ENCODE data around the gene L3MBTL3.
"Not testable (repeated sequence)": the region's sequence is repeated elsewhere in the genome, so short reads cannot be mapped to it uniquely, and the experiment has no call there.

Gene L3MBTL3

DNA sequence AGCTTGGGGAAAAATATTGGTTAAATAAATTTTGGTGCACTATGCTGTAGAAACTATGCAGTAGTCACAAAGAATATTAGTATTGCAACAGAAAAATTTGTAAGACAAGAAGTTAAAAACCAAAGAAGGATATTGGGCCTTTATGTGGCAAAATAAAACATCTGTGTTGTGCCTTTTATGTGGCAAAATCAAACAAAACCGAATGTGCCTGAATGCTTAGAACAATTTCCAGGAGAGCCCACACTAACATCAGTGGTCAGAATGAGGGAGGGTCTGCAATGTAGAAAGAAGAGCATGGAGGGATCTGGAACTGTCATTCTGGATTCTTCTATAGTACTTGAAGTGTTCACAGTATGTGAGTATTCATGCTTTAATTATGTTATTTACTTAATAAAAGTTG lies 75.2 kb downstream of the L3MBTL3 start:
- DNase-seq: no peak

DNA sequence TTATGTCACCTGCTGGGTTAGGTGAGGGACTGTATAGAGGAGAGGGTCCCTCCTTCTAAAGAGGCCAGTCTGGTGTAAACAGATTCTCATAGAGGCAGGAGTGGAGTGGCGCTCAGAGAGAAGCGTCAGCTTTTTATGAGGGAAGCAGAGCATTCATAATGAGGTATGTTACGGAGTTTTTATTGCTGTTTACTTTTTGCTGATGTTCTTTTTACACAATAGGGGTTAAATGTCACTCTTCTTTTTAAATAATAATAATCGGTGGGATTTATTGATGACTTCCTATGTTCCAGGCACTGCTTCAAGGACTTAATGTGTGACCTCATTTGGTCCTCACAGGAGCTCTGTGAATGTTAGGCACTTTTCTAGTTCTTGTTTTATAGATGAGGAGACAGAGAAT lies 79.9 kb downstream of the L3MBTL3 start:
- no peak for DNase-seq

DNA sequence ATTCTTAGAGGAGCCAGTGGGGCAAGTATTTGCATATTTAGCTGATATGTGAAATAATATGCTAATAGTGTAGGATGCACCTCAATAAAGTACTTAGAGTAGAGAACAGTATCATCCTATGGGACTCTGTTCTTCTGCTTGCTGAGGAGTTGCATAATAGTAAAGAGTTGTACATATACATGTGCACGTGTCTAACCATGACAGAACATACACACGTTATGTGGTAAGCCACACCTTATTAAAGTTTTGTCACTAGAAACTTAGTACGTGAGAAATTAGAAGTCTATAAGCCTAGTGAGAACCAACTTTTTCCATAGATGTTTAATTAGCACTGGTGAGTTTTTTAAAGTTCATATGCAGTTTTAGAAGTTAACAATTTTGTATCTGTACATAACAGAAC lies 80.7 kb downstream of the L3MBTL3 start:
- no peak for DNase-seq

- DNase-seq: no peak
Measured at GRCh38 chr6:130105996-130106704, 87.8 kb downstream of the L3MBTL3 start.

- no peak for DNase-seq
Measured at GRCh38 chr6:130107710-130108109, 89.3 kb downstream of the L3MBTL3 start.

GRCh38 chr6:130111031-130111430 lies 92.7 kb downstream of the L3MBTL3 start:
- no peak for DNase-seq

- DNase-seq: no peak
Measured at GRCh38 chr6:130113201-130113710, 94.9 kb downstream of the L3MBTL3 start.

- DNase-seq: no peak
Measured at GRCh38 chr6:130115036-130115435, 96.7 kb downstream of the L3MBTL3 start.

DNA sequence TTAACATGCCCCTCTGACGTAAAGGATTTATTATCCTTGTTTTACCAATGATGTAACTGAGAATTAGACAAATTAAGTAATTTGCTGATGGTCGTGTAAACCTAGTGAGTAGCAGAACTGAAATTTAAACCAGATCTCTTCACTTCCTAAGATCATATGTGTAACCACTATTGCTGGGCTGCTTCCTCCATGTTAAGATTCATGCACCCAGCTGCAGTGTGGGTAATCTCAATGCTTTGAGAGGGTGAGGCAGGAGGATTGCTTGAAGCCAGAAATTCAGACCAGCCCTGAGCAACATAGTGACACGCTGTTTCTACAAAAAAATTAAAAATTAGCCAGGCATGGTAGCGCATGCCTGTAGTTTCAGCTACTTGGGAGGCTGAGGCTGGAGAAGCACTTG lies 97.9 kb downstream of the L3MBTL3 start:
- no peak for DNase-seq

GRCh38 chr6:130117187-130117701 lies 98.9 kb downstream of the L3MBTL3 start:
- DNase-seq: not testable (repeated sequence)

- no peak for DNase-seq
Measured at GRCh38 chr6:130118236-130118635, 99.9 kb downstream of the L3MBTL3 start.

DNA sequence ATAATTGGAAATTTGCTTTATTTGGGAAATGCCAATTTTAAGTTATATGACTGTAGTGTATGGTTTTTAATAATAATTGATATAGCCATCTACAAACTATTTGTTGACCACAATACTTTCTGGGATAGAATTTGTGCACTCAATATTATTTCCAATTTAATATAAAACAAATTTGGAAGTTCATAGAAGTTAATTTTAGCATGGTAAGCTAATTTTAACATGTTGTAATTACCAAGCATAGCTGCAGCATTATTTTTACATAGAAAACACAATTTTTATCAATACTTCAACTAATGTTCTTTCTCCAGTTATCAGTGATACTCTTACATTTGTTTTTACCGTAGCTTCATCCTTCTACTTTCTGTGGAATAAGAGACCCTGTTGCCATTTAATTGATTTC lies 100.8 kb downstream of the L3MBTL3 start:
- no peak for DNase-seq

- DNase-seq: no peak
Measured at GRCh38 chr6:130120731-130121130, 102.3 kb downstream of the L3MBTL3 start.

GRCh38 chr6:130122243-130122642 lies 103.9 kb downstream of the L3MBTL3 start:
- no peak for DNase-seq

DNA sequence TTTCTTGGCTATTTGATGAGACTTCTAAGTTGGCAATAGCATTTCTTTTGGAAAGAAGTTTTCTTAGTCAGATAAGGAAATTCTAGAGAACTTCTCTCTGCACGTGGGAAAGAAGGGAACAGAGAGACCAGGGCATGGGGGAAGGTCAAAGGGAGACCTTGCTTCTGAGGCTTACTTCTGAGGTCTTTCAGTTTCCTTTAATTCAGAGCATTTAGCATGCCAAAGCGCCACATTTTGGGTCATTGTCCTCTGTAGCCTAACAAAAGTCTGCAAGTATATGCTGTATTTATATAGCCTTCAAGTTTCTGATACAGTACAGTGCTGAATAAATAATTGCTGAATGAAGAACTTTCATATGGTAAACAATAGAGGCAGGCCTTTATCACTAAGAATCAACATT lies 108.8 kb downstream of the L3MBTL3 start:
- no peak for DNase-seq

GRCh38 chr6:130128326-130128725 lies 109.9 kb downstream of the L3MBTL3 start:
- no peak for DNase-seq

DNA sequence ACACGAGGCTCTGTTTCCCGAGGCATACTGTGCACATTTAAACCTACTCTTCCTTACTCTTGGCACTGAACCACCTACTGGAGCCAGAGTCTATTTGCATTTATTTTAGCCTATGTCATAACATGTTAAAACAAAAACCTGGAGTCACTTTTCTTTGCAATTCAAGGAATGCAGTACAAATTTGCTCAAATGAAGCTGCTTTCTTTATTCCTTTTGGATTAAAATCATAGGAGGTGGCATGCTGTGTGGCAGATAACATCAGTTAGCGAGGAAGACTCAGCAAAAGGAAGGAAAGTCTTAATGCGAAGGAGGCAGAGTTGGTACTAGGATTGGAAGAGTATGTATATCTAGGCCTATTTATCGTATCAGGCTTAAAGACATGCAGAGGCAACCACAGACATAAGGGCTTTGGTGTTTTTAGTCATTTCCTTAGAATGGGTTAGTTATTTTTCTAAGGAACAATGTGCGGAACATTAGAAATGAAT lies 111.4 kb downstream of the L3MBTL3 start:
- DNase-seq: no peak

GRCh38 chr6:130132286-130132701 lies 113.9 kb downstream of the L3MBTL3 start:
- DNase-seq: no peak

DNA sequence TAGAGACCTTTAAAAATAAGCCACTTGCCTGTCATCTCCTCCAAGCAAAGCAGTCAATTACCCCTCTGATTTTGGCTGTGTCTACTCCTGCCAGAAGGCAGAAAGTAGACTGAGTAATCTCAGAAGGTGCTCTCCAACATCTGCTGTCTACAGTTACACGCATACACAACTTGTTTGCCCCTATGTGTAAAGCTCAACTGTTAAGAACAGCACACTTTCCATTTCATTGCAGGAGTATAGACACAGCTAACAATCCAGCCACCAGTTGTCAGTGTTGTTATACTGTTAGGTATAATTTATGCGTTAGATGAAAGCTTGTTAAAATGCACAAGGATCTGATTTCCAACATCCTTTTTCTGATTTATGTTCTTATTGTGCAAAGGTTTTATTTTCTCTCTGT lies 116.2 kb downstream of the L3MBTL3 start:
- DNase-seq: no peak

DNA sequence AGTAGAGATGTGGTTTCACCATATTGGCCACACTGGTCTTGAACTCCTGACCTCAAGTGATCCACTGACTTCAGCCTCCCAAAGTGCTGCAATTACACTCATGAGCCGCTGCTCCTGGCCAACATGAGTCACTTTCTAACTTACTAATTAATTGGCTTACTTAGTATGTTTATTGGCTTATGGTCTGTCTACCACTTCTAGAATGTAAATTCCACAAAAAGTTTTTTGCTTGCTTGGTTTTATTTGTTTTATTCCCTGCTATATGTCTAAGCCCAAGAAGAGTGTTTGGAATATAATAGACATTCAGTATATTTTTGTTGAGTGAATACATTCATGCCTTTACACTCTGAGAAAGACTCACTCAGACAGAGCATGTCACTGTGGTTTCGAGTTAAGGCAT lies 118.4 kb downstream of the L3MBTL3 start:
- no peak for DNase-seq

DNA sequence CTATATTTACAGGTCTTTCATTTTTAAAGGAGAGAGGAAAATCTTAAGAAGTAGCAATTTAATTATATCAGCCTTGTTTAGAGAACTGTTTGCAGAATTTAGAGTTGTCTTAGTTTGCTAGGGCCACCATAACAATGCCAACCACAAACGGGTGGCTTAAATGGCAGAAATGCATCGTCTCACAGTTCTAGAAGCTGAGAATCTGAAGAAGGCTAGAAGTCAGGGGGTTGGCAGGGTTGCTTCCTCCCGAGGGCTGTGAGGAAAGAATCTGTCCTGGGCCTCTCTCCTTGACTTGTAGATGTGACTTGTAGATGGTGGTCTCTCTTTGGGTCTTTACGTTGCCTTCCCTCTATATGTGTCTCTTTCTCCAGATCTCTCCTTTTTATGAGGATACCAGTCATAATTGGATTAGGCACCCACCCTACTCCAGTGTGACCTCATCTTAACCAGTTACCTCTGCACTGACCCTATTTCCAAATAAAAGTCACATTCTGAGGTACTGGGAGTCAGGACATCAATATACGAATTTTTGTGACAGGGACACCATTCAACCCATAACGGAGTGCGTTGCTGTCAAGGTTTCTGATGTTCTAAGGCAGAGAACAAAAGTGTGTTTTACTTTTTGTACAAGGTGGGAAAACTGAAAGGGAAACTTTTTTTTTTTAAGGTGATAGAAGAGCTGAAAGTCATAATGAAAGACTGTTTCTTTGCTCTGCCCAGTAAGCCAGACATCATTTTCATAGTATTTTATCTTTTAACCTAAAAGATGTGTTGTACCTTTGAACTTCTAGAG lies 119.9 kb downstream of the L3MBTL3 start:
- DNase-seq: no peak

- no peak for DNase-seq
Measured at GRCh38 chr6:130138909-130139242, 120.5 kb downstream of the L3MBTL3 start.

- DNase-seq: no peak
Measured at GRCh38 chr6:130140084-130140483, 121.7 kb downstream of the L3MBTL3 start.

- no peak for DNase-seq
Measured at GRCh38 chr6:130143709-130144108, 125.3 kb downstream of the L3MBTL3 start.

Measured in SIG-M5 (cell line).